ENCODE measurements around the gene EPHA8.

Gene EPHA8

DNA sequence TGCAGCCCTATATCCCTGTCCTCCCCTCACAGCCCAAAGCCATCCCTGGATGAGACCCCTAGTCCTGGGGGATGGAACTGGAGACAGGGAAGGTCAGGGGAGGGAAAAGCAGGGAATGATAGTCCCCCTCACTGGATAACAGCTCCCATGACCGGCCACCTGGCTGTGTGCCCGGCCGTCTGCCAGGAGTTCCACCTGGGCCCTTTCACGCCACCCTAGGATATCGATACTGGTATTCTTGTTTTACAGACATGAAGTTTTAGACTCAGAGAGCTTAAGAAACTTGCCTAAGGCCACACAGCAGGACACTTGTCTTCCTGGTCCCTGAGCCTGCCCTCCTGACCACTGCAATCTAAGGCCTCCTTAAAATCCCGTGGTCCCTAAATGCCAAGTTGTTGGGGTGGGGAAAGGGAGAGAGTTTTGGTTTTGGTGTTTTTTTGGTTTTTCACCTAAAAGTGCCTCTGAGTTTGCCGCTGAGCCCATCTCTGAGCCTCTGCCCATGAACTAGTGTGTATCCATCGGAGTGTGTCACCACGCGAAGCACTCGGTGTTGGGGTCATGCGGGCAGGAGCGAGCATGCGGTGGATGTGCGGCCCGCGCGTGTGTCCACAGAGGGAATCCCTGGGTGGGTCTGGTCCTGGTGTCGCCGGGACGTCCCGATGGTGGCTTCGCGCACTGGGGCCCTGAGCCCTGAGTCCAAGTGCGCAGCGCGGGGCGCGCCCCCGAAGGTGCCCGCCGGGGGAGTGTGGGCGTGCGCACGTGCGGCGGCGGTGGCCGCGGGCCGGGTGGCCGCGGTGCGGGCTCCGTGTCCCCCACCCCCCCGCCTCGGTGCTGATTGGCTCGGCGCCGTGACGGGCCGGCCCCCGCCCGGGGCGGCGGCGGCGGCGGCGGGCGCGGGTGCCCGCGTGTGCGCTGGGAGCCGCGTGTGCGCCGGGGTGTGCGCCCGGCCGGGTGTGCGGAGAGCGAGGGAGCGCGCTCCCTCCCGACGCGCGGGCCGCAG, at the start of gene EPHA8:
Gene EPHA8 (plus strand): TSS at position 906 of the 1,000 bp plus-strand sequence. CDS start 147 bp downstream, outside the sequence.
- no peak for DNase-seq (ENCODE audit: low spot score)

DNA sequence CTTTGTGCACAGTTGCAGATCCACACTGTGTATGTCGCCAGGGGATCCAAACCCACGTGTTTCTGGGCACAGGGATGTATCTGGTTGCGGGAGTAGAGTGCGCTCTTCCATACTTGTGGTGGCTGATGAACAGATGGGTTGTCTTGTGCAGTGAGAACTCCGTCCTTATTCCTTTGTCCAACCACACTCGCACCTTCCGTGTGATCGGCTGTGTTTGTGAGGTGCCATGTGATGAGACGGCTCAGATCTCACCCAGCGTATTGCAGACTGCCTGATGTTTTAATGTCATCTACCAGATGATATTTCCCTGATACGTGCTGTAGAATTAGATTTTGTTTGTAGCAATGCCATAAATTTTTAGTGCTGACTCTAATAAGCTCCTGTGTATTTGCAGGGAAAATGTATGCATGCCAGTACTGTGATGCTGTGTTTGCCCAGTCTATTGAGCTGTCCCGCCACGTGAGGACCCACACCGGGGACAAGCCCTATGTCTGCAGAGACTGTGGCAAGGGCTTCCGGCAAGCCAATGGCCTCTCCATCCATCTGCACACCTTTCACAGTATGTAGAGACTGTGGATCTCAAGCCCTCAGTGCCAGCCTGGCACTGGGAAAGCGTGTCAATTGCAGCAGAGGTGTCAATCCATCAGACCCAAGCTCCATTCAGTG, 46.2 kb upstream of the EPHA8 start:
- no peak for DNase-seq (ENCODE audit: low spot score)

- no peak for DNase-seq (ENCODE audit: low spot score)
These were observed 45.3 kb upstream of the EPHA8 start for GRCh38 chr1:22517956-22518355.

- no peak for DNase-seq (ENCODE audit: low spot score)
These were observed 44.9 kb upstream of the EPHA8 start for GRCh38 chr1:22518379-22518778.

GRCh38 chr1:22520871-22521270, 42.4 kb upstream of the EPHA8 start:
- DNase-seq (ENCODE audit: low spot score), result no peak

GRCh38 chr1:22521692-22522091, 41.6 kb upstream of the EPHA8 start:
- no peak for DNase-seq (ENCODE audit: low spot score)

GRCh38 chr1:22522221-22522743, 41.0 kb upstream of the EPHA8 start:
- no peak for DNase-seq (ENCODE audit: low spot score)

DNA sequence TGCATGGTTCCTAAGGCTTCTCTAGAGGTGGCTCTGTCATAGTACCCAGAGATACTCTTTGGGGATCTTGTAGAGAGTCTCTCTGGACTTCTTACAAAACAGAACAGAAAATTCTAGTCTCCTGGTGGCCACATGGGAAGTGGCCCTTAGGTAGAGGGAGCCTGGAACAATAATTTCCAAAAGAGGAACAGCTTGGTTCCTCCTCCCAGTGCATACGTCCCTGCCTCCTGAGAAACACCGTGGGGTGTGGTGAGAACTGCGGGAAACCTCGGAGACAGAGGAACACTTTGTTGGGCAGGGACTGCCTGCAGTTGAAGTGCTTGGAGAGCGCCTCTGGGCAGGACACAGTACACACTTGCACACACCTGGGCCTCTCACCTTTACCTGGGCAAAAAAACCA, 38.8 kb upstream of the EPHA8 start:
- no peak for DNase-seq (ENCODE audit: low spot score)

- DNase-seq (ENCODE audit: low spot score), result no peak
These were observed 38.1 kb upstream of the EPHA8 start for GRCh38 chr1:22525211-22525610.

GRCh38 chr1:22525646-22526045, 37.6 kb upstream of the EPHA8 start:
- no peak for DNase-seq (ENCODE audit: low spot score)

DNA sequence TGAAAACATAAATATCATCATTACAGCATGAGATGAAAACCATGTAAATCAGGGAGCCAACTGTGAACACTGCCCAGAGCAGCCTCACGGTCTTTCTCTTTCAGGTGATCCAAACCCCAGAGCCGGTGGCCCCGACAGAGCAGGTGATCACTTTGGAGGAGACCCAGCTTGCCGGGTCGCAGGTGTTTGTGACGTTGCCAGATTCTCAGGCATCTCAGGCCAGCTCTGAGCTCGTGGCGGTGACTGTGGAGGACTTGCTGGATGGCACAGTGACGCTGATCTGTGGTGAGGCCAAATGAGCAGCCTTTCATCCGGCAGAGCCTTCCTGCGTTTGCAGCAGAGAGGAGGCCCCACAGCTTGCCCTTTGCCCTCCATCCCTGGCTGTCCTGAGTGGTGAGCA, 37.2 kb upstream of the EPHA8 start:
- no peak for DNase-seq (ENCODE audit: low spot score)

- DNase-seq (ENCODE audit: low spot score), result no peak
These were observed 36.6 kb upstream of the EPHA8 start for GRCh38 chr1:22526677-22527076.

- no peak for DNase-seq (ENCODE audit: low spot score)
These were observed 36.2 kb upstream of the EPHA8 start for GRCh38 chr1:22527122-22527521.

DNA sequence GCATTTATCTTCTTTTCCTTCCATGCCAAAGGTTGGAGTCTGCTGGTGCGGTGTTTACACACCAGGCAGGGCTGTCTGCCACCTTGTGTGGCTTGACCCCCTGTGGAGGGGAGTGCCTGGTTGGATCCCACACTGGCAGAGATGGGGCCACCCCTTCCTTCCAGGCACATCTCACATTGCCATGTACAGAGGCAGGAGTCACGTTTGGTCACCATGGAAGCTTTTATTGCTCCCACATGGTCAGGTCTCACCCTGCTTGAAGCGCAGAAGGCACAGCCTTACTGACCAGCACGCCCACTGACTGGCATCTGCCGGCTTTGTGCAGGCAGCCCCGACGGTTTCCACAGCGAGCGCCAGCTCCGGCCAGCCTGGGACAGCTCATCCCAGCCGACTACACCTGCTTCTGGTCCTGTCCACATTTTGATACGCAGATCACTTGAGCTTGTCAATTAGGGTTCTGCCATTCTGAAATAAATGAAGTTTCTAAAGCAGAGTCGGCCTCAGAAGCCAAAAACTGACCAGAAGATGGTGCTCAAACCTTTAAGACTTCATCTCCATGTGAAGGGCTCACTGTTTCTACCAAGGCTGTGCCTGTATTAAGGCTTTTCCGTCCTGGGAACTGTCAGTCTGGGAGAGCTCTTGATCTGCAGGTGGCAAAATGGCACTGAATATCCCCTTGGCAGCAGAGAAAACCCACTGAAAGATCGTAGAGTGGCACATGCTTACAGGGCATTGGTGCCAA, 35.6 kb upstream of the EPHA8 start:
- DNase-seq (ENCODE audit: low spot score), result no peak

DNA sequence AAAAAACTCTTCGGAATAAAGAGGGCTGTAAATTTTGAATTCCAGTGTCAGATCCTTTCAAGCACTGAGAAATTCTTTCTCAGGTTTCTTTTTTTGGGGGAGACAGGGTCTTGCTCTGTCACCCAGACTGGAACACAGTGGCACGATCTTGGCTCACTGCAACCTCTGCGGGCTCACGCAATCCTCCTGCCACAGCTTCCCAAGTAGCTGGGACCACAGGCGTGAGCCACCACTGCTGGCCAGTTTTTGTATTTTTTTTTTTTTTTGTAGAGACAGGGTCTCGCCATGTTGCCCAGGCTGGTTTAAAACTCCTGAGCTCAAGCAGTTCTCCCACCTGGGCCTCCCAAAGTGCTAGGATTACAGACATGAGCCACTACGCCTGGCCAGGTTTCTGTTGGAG, 34.8 kb upstream of the EPHA8 start:
- DNase-seq (ENCODE audit: low spot score), result no peak

GRCh38 chr1:22529901-22530621, 33.2 kb upstream of the EPHA8 start:
- DNase-seq (ENCODE audit: low spot score), result no peak

GRCh38 chr1:22530715-22531114, 32.6 kb upstream of the EPHA8 start:
- DNase-seq (ENCODE audit: low spot score), result no peak

- DNase-seq (ENCODE audit: low spot score), result no peak
These were observed 32.0 kb upstream of the EPHA8 start for GRCh38 chr1:22531251-22531650.

DNA sequence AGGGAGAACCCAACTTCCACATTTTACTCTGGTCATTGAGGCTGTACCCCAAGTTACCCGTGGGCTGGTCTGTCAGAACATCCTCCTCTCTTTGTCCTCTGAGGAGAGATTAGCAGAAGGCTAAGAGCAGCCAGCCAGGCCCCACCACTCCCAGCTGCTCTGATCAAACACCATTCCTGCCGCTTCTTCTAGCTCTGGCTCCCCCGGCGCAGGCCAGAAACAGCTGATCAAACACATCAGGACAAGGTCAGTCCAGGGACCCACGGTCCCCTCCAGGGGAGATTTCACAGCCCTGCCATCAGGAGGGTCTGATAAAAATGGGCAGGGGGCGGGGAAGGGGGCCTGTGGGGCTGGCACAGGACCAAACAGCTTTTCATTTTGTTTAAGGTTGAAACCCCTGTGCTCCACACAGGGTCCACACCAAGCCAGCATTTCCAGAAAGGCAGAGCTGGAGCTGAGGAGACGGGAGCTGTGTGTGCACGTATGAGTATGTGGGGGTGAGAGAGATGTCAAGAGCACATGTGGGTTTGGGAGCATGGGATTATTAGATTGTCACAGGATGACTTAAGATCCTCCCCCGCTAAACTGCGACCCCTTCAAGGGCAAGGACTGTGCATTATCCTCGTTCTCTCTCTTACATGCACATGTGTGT, 29.9 kb upstream of the EPHA8 start:
- DNase-seq (ENCODE audit: low spot score), result no peak

DNA sequence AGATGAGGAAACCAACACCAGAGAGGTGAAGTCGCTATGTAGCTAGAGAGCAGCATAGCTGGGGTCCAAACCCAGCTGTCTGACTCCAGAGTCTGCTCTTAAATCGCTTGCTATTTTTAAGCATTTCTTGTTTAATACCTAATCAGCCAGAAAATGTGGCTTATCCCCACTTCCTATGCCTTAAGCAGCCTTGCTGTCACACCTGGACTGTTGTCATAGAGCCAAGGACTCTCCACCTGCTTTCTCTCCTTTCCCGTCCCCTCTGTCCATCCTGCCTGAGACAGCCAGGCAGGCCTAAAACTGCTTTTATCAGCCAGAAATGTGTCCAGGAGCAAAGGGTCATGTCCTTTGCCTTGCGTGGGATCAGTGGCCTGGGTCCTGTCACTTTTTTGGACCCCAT, 28.3 kb upstream of the EPHA8 start:
- no peak for DNase-seq (ENCODE audit: low spot score)

DNA sequence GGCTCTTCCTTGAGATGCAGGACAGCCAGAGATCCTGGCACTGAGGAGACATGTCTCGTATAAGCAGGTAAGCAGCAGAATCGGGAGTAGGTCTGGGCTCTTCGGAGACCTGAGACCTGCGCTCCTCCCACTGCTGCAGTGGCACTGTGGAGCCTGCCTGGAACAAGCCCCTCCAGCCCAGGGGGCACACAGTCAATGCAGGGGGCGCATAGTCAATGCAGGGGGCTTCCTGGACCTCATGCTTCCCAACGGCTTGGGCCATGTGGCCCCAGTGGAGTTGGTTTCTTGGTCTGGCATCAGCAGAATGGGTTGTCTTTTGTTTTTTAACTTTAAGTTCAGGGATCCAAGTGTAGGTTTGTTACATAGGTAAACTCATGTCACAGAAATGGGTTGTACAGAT, 27.9 kb upstream of the EPHA8 start:
- no peak for DNase-seq (ENCODE audit: low spot score)

All from hematopoietic multipotent progenitor cell treated with erythropoietin and hydrocortisone succinate and interleukin-3 and kit ligand, for 17 days (in vitro differentiated cells).